ENCODE results near the gene RAD51. TPM values are rescaled to one million over a fixed set of nuclear protein-coding genes. Genes with fewer than 3 reads are reported as not detected.
"Not testable (repeated sequence)": the region's sequence is repeated elsewhere in the genome, so short reads cannot be mapped to it uniquely, and the experiment has no call there.

The RAD51 gene
- total RNA-seq, 1 donor from 2014 or later, result 4.2 TPM

- no peaks in the 10 kb centered on the region for H3K4me1 ChIP-seq
- DNase-seq (ENCODE audit: extremely low spot score in 2 of 2), result no peak
- intact Hi-C loops (cut with DNase I), result no loop called here
Measured at GRCh38 chr15:40680151-40680550, 14.8 kb upstream of the RAD51 start.

GRCh38 chr15:40680959-40681358, 14.0 kb upstream of the RAD51 start:
- H3K27me3 ChIP-seq; DNase-seq (ENCODE audit: extremely low spot score in 2 of 2); H3K36me3 ChIP-seq; H3K4me1 ChIP-seq; intact Hi-C loops (cut with DNase I); H3K27ac ChIP-seq; H3K9me3 ChIP-seq; H3K4me3 ChIP-seq: not testable (repeated sequence)

More at GRCh38 chr15:40680151-40680550, 14.8 kb upstream of the RAD51 start:
- no peaks in the 10 kb centered on the region for H3K36me3 ChIP-seq
- H3K27ac ChIP-seq, result no peak overlapping the region
- H3K4me3 ChIP-seq, result no peak overlapping the region
- TF ChIP-seq CTCF (IDR thresholded peaks at IDR 0.05), result no peak
- no peak for TF ChIP-seq POLR2AphosphoS5 (IDR thresholded peaks at IDR 0.05; ENCODE audit: insufficient read depth in 1 of 2, low read depth in 1 of 2)
- no peak for TF ChIP-seq POLR2A (IDR thresholded peaks at IDR 0.05)
- no peaks in the 10 kb centered on the region for H3K27me3 ChIP-seq
- H3K9me3 ChIP-seq, result no peaks in the 10 kb centered on the region

GRCh38 chr15:40684381-40684780, 10.6 kb upstream of the RAD51 start:
- Histone ChIP-seq H3K27me3 (no peaks in the 10 kb centered on the region), H3K9me3 (no peaks in the 10 kb centered on the region), H3K4me1 (no peaks in the 10 kb centered on the region), H3K27ac (no peak overlapping the region), H3K36me3 (no peaks in the 10 kb centered on the region), H3K4me3 (no peak overlapping the region)
- intact Hi-C loops (cut with DNase I), result no loop called here
- DNase-seq (ENCODE audit: extremely low spot score in 2 of 2), result no peak
- TF ChIP-seq POLR2A (IDR thresholded peaks at IDR 0.05), result no peak
- TF ChIP-seq CTCF (IDR thresholded peaks at IDR 0.05), result no peak
- TF ChIP-seq POLR2AphosphoS5 (IDR thresholded peaks at IDR 0.05; ENCODE audit: insufficient read depth in 1 of 2, low read depth in 1 of 2), result no peak

- Histone ChIP-seq H3K4me3 (no peak overlapping the region), H3K36me3 (no peaks in the 10 kb centered on the region), H3K27me3 (no peaks in the 10 kb centered on the region), H3K9me3 (no peaks in the 10 kb centered on the region), H3K4me1 (no peaks in the 10 kb centered on the region), H3K27ac (no peak overlapping the region)
- intact Hi-C loops (cut with DNase I), result no loop called here
- TF ChIP-seq POLR2A (IDR thresholded peaks at IDR 0.05) (no peak), POLR2AphosphoS5 (IDR thresholded peaks at IDR 0.05; ENCODE audit: insufficient read depth in 1 of 2, low read depth in 1 of 2) (no peak), CTCF (IDR thresholded peaks at IDR 0.05) (no peak)
- no peak for DNase-seq (ENCODE audit: extremely low spot score in 2 of 2)
Measured at GRCh38 chr15:40685376-40685775, 9.6 kb upstream of the RAD51 start.

GRCh38 chr15:40688932-40689799, 5.8 kb upstream of the RAD51 start:
- intact Hi-C loops (cut with DNase I), result no loop called here
- peaks cover 0 to 8% of the 10 kb centered on the region in 2 donors for H3K36me3 ChIP-seq
- DNase-seq (ENCODE audit: extremely low spot score in 2 of 2), result no peak
- no peaks in the 10 kb centered on the region for H3K27me3 ChIP-seq
- no peak overlapping the region for H3K27ac ChIP-seq
- no peak overlapping the region for H3K4me3 ChIP-seq
- TF ChIP-seq POLR2AphosphoS5 (IDR thresholded peaks at IDR 0.05; ENCODE audit: insufficient read depth in 1 of 2, low read depth in 1 of 2) (no peak), CTCF (IDR thresholded peaks at IDR 0.05) (no peak), POLR2A (IDR thresholded peaks at IDR 0.05) (no peak)
- no peaks in the 10 kb centered on the region for H3K9me3 ChIP-seq
- peaks cover 7% of the 10 kb centered on the region for H3K4me1 ChIP-seq
